Measurements from ENCODE around the gene LNX1.

DNA sequence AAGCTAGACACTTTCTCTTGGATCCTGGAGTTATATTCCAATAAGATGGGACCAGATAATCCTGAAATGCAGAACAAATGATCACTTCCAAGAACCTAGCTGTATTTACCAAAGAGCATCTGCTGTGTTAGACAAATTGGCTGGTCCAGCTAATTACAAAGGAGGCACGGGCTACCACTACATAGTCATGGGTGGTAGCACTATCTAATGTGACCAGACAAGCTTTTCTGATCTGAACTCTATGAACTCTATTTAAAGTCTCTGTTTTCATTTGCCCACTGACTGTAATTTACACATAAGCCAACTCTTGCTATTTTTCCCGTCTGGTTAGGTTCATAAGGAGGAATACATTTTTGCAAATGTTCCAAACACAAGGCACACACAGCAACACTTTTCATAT, 34.6 kb downstream of the LNX1 start:
- TF ChIP-seq, protein P1, sequence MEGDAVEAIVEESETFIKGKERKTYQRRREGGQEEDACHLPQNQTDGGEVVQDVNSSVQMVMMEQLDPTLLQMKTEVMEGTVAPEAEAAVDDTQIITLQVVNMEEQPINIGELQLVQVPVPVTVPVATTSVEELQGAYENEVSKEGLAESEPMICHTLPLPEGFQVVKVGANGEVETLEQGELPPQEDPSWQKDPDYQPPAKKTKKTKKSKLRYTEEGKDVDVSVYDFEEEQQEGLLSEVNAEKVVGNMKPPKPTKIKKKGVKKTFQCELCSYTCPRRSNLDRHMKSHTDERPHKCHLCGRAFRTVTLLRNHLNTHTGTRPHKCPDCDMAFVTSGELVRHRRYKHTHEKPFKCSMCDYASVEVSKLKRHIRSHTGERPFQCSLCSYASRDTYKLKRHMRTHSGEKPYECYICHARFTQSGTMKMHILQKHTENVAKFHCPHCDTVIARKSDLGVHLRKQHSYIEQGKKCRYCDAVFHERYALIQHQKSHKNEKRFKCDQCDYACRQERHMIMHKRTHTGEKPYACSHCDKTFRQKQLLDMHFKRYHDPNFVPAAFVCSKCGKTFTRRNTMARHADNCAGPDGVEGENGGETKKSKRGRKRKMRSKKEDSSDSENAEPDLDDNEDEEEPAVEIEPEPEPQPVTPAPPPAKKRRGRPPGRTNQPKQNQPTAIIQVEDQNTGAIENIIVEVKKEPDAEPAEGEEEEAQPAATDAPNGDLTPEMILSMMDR (IDR thresholded peaks at IDR 0.05), result no peak
- TF ChIP-seq CHD4 (IDR thresholded peaks at IDR 0.05; ENCODE audit: borderline replicate concordance), result no peak
- no peak for TF ChIP-seq POLR2A (IDR thresholded peaks at IDR 0.05; ENCODE audit: low read length)
- TF ChIP-seq RAD21 (conservative IDR thresholded peaks at IDR 0.05 in 1 of 2, IDR thresholded peaks at IDR 0.05 in 1 of 2), result no peak
- no peak for TF ChIP-seq MAZ (IDR thresholded peaks at IDR 0.05; ENCODE audit: borderline replicate concordance, low read depth, low read length)
- no peak for TF ChIP-seq FOSL2 (IDR thresholded peaks at IDR 0.05)
- no peak for TF ChIP-seq FOSL2 (CRISPR knock-in tag; IDR thresholded peaks at IDR 0.05)
